Stimulated activated CD8-positive, alpha-beta memory T cell treated with anti-CD3 and anti-CD28 coated beads, Interleukin-12 subunit alpha, Interleukin-12 subunit beta, amount 100 ng/mL, for 4 hours (primary cell): ENCODE data around the gene CCL1.

ENCODE experiments used
- DNase-seq: peaks from one replicate; pipeline ENCODE4 v3.0.0-alpha.2; 2020; ENCODE audit warnings: low read depth

CCL1 gene, protein sequence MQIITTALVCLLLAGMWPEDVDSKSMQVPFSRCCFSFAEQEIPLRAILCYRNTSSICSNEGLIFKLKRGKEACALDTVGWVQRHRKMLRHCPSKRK

GRCh38 chr17:34363183-34363661, at the start of gene CCL1:
Gene CCL1 (minus strand): TSS chr17:34363233. CDS start chr17:34363161, 72 bp downstream.
- DNase-seq: no peak

DNA sequence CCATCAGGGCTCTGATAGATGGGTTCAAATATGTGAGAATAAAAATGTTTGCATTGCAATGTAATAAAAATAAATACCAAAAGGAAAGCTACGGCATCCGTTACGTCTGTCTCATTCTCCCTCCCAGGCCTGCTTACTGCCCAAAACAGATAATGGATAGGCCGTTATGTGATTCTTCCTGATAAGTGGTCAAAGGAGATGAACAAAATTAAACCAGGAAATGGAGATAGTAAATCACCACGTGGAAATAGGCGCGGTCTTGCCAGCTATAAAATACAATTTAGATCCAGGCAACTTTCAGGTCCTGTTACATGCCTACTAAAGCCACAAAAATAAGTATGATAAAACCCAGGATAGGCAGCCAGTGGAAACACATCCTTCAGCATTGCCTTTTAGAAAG, 49.5 kb upstream of the CCL1 start:
- no peak for DNase-seq

DNA sequence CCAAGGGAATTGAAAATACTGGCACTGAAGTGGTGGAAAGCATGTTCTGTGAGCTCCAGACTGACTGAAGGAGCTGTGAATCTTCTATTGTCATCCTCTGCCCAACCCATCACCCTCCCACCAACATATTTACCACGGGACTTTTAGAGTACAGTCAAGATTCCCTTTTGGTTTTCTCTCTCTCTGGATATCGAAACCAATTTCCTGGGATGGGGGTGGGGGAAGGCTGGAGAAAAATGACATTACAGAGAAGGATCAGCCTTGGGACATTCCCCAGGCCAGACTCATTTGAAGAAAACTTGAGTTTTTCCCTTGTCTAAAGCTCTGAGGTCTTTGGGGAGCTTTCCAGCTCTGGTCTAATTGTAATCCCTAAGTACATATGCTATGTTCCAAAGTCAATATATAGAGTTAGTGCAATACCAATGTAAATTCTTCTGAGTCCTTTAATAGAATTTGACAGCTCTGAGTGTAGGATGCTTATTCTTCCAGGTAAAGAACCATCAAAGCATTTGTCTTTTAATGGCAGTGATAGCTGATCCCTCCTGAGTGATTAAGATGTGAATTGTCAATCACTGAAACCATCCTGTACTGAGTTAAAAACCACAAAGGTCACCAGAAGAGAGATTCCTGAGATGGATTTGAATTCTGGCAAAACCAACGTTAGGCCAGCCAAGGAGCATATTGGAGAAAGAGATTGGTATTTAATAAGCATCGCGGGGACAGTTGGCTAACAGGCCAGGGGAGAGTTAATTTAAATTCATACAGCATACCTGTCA, 48.8 kb upstream of the CCL1 start:
- DNase-seq: no peak

GRCh38 chr17:34409352-34409751, 46.3 kb upstream of the CCL1 start:
- DNase-seq: no peak

DNA sequence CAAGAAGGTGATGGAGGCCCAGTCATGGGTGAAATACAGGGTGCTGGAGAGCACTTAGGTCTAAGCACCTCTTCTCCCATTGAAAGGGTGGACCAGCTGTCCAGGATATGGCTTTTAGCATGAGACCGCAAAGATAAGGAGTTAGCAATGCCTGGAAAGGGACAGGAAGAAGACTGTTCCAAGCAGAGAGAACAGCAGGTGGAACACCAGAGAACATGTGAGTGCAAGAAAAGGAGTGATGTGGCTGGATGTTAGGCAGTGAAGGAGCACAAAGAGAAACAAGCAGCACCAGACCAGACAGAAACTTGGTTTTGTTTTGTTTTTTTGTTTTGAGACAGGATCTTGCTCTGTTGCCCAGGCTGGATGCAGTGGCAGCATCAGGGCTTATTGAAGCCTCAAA, 45.4 kb upstream of the CCL1 start:
- DNase-seq: no peak

GRCh38 chr17:34406226-34406625, 43.2 kb upstream of the CCL1 start:
- DNase-seq: no peak

DNA sequence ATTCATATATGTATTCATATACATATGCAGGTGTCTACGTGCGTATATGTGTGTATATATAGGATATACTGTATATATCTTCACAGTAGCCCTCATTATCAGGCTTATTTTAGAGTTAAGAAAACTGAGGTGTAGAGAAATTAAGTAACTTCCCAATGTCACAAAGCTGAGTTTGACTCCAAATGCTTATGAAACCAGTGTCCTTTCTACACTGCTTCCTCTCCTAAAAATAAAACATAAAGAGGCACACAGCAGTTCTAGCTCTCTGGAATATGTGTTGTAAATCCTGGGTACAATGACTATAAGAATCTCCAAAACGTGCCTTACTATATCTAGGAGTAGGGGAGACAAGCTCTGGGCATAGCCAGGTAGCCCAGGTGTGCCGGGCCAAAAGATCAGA, 40.0 kb upstream of the CCL1 start:
- DNase-seq: no peak

GRCh38 chr17:34401165-34401564, 38.1 kb upstream of the CCL1 start:
- no peak for DNase-seq

GRCh38 chr17:34400301-34400931, 37.4 kb upstream of the CCL1 start:
- DNase-seq: no peak

- DNase-seq: no peak
Observed at GRCh38 chr17:34399725-34400124, 36.7 kb upstream of the CCL1 start.

DNA sequence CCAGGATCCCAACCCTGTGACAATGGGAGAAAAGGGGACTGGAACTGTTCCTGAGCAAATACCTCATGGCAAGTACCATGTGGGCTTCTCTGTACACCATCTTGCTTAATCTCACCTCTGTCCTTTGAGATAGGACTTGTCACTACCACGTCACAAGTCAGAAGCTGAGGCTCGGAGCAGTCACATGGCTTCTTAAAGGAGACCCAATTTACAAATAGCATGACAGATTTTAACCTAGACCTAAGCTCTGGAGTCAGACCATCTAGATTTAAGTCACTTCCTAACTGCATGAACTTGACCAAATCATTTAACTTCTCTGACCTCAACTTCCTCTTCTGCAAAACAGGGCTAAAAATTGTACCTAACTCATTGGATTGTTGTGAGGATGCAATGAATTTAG, 36.0 kb upstream of the CCL1 start:
- DNase-seq: no peak

GRCh38 chr17:34397265-34397664, 34.2 kb upstream of the CCL1 start:
- DNase-seq: no peak

GRCh38 chr17:34393401-34393800, 30.4 kb upstream of the CCL1 start:
- DNase-seq: no peak

DNA sequence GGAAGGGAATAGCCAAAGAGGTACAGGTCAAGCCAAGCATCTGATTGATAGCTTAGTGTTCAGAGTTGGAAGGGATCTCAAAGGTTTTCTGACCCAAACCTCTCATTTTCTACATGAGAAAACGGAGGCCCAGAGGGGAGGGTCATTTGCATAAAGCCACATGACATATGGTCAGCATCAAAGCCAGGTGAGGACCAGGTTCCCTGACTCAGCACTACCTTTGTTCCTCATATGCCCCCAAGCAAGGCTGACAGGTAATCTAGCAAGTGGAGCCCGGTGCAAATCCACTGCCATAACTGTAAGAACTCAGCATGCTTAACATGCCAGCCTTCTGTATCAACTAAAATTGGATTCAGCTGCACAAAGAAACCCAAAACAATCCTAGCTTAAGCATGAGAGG, 28.2 kb upstream of the CCL1 start:
- no peak for DNase-seq

GRCh38 chr17:34390649-34391048, 27.6 kb upstream of the CCL1 start:
- DNase-seq: no peak

DNA sequence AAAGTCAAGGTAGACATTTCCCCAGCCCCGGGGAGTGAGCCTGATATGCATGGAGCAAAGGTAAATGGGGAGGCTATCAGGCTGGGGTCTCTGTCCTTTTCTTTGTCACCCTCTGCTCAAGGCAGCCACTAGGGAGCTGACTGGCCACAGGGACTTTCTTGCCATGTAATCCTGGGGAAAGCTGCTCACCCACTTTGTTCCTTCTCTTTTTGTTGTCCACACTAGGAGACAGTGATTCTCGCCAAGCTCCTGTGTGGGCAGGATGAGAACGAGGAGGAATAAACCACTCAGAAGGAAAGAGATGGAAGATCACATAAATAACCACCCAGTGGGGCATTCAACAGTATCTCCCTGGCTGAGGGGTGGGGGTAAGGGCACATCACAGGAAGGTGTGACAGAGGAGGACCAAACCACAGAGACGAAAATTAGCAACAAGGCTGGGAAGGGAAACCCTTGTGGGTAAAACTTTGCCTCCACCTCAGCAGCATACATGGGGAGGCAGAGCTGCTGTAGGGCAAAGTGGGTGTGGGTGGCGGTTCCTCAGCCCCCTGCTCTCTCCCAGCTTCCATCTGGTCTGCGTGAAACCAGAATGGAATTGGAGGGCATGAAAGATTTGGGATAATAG, 26.2 kb upstream of the CCL1 start:
- no peak for DNase-seq

DNA sequence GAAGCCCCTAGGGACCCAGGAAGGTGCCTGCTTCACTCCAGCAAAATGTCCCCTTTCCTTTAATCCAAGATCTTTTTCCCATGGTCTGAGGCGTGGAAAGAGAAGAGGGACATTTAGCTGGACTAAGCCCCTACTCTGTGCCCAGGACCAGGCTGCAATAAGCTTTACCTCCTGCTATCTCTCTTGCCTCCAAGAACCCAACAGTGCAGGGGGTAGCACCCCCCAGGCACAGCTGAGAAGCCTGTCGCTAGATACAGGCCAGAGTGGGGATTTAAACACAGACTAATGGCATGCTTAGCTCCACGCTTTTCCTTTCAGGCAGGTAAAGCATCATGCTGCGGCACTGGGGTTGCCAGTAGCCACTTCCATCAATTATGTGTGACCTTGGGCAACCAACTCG, 24.5 kb upstream of the CCL1 start:
- DNase-seq: no peak

GRCh38 chr17:34386697-34387550, 23.9 kb upstream of the CCL1 start:
- DNase-seq: no peak

DNA sequence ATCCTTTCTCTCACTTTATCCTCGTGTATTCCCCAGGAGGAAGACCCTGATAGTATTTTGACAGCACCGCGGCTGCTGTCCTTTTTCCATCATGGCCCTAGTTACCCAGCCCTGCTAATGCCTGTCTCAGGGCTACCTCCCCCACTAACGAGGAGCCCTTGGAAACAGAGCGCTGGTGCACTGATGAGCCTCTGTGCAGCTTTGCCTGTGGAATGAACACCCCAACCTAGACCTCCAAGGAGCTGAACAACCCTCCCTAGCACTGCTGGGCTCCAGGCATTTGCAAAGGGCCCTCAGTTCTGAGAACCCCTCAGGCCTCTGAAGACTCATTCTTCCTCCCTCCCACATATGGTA, 23.3 kb upstream of the CCL1 start:
- DNase-seq: no peak

DNA sequence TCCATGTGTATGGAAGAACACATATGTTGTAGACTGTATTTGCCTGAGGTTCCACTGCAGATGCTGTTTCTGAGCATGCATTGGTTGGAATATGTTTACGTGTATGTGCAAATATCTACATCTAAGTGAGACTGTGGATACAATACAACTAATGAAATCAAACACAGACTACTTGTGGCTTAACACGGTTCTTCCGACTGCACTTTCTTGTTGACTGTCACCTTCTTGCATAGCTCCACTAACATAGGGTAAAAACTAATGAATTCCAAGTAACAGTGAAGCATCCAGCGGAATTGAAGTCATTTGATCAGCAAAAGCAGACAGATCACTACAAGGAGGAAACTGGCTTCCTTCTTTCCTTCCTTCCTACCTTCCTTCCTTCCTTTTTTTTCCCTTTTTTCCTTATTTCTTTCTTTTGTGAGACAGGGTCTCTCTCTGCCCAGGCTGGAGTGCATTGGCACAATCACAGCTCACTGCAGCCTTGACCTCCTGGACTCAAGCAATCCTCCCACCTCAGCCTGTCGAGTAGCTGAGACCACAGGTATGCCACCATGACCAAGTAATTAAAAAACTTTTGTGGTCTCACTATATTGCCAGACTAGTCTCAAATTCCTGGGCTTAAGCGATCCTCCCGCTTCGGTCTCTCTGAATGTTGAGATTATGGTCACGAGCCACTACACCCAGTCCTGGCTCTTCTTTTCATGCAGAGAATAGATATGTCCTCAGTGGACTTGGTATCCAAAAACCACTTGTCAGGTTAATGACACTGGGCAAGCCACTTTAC, 22.0 kb upstream of the CCL1 start:
- no peak for DNase-seq

DNA sequence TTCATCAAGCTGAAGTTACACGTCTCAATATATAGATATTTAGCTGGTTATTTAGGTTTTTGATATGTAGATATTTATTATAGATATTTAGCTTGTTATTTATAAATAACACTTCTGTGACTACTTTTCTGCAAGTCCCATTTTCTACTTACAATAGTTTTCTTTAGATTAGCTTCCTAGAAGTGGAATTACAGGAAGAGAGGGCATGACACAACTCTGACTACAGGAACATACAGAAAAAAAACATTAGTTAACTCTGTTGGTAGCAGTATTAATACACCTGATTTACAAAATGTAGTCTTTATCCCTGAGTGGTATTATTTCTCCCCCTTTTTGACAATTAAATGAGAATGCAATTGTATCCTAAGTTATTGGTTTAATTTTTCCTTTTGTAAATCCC, 21.2 kb upstream of the CCL1 start:
- DNase-seq: no peak
